GM18511 (cell line): ENCODE results near the gene TRIM44.
A peak's percentile ranks its signal among the peaks of the same experiment; 100 is the strongest.

Experiments
- ATAC-seq: cut with Tn5 transposase; IDR thresholded peaks from one replicate; pipeline ENCODE4 v1.9.1; 2021; ENCODE audit warnings: mild to moderate bottlenecking, moderate library complexity; ENCODE audit not compliant: unreplicated experiment

Gene TRIM44

GRCh38 chr11:35671396-35672127, 9.0 kb downstream of the TRIM44 start:
- no peak for ATAC-seq

GRCh38 chr11:35672608-35673007, 10.0 kb downstream of the TRIM44 start:
- no peak for ATAC-seq

- peak; percentile 67 for ATAC-seq
Measured at GRCh38 chr11:35675901-35676610, 13.5 kb downstream of the TRIM44 start.

- ATAC-seq = no peak
Measured at GRCh38 chr11:35676611-35676965, 14.0 kb downstream of the TRIM44 start.

DNA sequence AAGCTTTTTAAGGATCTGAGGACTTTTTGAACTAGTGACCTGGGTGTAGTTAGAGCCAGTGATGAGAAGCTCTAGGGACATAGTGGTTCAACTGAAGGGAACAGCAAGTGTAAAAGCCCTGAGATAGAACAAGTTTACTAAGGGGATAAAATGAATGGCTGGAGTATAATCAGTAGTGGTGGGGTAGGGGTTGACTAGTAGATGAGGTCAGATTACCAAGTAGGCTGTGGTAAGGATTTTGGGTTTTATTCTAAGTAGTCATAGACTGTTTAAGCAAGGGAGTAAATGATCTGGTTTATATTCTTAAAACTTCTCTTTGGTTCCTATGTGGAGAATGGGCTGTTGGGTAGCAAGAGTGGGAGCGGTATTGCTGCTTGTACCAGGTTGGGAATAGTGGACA, 15.3 kb downstream of the TRIM44 start:
- no peak for ATAC-seq

GRCh38 chr11:35678471-35678870, 15.9 kb downstream of the TRIM44 start:
- ATAC-seq = no peak

DNA sequence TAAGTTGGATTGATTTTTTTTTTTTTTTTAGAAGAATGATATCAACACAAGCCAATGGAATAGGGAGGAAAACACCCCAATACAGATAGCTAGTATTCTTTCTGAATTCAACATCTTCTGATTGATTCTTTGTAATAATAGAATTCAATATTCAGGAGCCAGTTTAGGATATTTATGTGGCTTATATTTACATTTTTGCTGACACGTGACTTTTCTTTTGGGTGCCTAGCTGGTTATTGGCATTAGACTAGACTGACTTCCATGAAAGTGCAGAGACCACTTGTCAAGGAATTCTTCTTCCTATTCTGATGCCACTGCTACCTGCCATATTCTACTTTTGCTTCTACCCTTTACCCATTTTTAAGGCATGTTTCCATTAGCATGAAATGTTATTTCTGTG, 16.4 kb downstream of the TRIM44 start:
- no peak for ATAC-seq

- ATAC-seq = no peak
Measured at GRCh38 chr11:35680506-35680905, 17.9 kb downstream of the TRIM44 start.

- peak; percentile 42 for ATAC-seq
Measured at GRCh38 chr11:35681163-35681767, 18.7 kb downstream of the TRIM44 start.

GRCh38 chr11:35682230-35683173, 19.9 kb downstream of the TRIM44 start:
- no peak for ATAC-seq

DNA sequence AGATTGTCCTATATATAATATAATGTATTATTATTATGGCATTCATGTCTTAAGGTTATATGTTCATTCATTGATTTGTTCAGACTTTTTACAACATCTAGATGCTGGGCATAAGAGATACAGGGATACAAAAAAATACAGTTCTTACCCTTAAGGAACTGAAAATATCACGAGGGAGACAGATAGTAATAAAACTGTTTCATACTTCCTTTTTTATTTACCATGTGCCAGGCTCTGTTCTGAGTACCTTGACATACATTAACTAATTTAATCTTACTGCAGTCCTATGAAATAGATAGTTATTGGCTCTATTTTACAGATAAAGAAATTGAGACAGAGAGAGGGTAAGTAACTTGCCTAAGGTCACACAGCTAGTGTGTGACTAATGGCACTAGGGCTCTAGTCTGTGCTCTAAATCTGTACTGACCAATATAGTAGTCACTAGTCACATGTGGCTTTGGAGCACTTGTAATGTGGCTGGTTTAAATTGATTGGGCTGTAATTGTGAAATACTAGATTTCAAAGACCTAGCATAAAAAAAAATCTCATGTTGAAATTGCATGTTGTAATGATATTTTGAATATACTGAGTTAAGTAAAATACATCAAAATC, 21.3 kb downstream of the TRIM44 start:
- ATAC-seq = peak; percentile 76

DNA sequence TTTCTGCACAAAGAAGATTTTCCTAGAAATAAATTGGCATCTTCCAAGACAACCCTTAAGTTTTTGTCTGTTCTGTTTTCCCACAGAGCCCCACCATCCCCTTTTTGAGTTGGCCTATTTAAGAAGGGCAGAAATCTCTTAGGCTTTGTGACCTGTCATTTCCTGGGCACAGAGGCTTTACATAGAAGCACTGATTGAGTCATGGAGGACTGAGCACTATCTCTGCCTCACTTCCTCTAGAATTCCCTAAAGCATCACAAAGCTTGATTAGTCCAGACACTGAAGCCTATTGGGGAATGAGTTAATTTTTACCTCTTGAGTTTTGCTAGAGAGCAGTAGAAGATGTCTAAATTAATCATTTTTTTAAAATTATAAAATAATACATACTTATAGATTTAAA, 25.4 kb downstream of the TRIM44 start:
- no peak for ATAC-seq

DNA sequence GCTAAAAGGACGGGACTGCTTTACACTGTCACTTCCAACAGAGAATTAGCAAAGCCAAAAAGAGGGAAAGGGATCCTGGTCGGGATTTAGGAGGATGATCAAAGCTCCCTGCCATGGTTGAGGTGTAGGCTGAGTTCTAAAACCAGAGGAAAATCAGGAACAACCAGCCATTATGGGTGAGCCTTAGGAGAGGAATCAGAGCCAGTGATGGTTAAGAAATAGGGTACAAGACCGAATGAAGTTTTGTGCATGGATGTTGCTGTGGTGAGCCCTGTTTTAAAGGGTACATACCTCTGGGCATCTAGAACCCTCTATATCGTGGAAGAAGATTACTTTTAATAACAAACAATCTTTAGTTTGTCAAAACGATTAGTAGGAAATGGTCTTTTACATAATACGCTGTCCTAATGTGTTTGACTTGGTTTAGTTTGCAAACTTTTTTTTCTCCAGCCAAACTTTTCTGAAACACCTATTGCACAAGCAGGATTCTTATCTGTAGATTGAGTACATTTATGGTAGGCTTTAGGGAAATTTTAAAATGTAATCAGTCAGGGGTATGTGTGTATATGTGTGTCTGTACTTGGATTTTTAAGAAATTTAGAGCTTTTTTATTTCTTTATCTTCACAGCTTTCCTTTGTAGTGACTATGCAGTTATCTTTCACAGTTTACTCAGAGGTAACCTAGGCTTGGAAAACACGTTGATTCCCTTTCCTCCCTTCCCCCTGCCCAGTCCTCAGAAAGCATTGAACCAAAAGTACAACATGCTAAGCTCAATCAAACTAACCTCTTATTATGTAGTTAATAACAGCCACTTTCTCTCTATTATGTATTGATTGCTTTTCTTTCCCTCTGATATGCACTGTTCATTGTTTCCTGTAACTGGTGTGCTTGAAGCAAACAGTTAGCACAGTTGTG, 26.8 kb downstream of the TRIM44 start:
- ATAC-seq = no peak

DNA sequence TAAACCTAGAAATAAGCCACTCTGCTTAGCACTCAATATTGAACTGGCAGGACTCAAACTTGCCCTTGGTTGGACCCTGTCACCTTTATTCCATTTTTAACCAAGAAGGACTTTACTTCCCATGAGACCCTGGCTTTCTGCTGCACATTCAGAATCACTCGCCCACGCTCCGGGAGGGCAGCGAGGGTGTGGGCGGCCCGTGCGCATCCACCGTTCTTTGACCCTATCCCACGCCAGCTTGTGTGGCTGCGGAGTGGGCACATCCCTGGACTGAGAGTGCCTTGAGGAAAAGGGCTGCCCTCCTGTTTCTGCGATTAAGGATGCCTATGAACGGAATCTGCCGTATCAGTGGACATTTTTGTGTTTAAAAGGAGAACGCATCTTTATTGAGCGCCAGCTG, 39.6 kb downstream of the TRIM44 start:
- ATAC-seq = no peak

DNA sequence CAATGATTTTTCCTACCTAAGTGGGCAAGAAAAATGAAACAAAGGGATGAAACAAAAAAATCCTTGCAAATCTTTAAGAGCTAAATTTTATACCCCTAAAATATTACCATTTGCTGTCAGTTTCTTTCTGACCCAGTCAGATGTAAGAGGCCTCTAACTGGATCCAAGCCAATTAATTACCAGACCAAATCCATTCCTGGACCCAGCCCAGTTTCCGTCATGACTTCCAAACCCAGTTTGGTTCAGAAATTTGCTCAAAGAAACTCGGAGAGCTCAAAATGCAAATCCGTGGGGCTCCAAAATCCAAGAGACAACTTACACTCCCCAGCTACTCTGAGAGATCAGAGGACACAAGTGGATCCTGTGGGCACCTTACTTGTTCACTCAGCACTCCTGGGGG, 46.8 kb downstream of the TRIM44 start:
- ATAC-seq = no peak

DNA sequence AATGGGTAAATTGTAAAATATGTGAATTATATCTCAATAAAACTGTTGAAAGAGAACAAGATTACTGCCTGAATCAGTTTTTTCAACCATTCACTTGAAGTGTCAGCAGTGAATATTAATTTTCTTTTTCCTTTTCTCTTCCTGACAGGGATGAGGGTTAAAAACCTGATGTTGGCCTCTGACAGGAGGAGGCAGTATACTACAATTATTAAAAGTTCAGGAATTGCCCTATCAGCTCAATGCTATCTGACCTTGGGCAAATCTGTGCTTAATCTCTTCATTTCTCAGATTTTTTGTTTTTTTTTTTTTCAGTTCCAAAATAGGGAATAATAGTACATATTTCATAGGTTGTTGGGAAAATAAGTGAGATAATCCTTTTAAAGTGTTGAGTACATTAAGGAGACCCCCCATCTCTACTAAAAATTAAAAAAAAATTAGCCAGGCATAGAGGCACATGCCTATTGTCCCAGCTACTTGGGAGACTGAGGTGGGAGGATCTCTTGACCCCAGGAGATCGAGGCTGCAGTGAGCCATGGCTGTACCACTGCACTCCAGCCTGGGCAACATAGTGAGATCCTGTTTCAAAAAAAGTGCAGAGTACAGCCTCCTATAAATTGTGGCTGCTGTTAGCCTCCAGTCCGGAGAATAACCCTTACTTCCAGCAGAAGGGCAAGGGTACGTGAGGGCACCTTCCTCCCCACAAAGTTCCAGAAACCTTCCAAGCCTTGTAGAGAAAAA, 48.8 kb downstream of the TRIM44 start:
- ATAC-seq = no peak

GRCh38 chr11:35711924-35712323, 49.3 kb downstream of the TRIM44 start:
- ATAC-seq = no peak

DNA sequence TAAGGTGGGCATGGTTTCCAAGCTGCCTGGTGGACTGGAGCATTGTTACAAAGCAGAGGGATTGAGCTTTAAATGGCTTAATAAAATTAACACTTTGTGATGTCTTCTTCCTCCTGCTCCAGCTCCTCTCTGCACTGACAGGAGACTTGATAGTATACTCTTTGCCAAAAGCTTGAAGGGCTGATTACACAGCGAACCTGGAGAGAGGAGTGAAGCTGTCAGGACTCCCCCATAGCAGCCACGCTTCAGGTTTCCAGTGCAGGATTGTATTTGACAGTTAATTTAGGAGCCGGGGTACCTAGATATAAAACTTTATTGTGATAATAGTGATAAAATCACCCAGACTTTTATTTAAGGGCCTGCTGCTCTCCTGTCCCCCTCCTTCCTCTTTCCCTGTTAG, 50.0 kb downstream of the TRIM44 start:
- ATAC-seq = no peak
